ENCODE results near the gene ZBTB46. TPM values are rescaled to one million over a fixed set of nuclear protein-coding genes. Genes with fewer than 3 reads are reported as not detected.

Gene ZBTB46
- total RNA-seq, 1 experiment from 2014 or later = 1.1 TPM

GRCh38 chr20:63795178-63795830 is 35.8 kb downstream of the ZBTB46 start:
- Histone ChIP-seq H3K36me3 (ENCODE audit: insufficient read depth, low read length, poor library complexity, severe bottlenecking) (no peaks in the 10 kb centered on the region), H3K4me3 (ENCODE audit: low read depth, low read length, poor library complexity, severe bottlenecking) (no peak overlapping the region), H3K4me1 (ENCODE audit: insufficient read depth, low read length, poor library complexity, severe bottlenecking) (no peaks in the 10 kb centered on the region), H3K27me3 (replicated peaks; ENCODE audit: insufficient read depth, low read depth, low read length, poor library complexity) (no peaks in the 10 kb centered on the region), H3K9me3 (ENCODE audit: low read depth, low read length, poor library complexity, severe bottlenecking) (no peaks in the 10 kb centered on the region), H3K27ac (ENCODE audit: low read depth, low read length, poor library complexity, severe bottlenecking) (no peak overlapping the region)
- CTCF ChIA-PET = interaction anchor here (0.6 kb wide), 2 partner anchors 62 to 212 kb away, joined by 3 read pairs; no protein-coding TSS in a partner anchor
- DNase-seq (ENCODE audit: low spot score) = no peak
- intact Hi-C loops (cut with micrococcal nuclease; ENCODE audit: unreplicated experiment) = no loop called here
- TF ChIP-seq EZH2 (IDR thresholded peaks at IDR 0.05; ENCODE audit: borderline replicate concordance, low read depth, low read length, poor library complexity, severe bottlenecking) = no peak
- no peak for TF ChIP-seq CTCF (conservative IDR thresholded peaks at IDR 0.05; ENCODE audit: low read depth, low read length)
- BruUV-seq (replicated peaks) = no TSS peak
- POLR2A ChIA-PET (ENCODE audit: low non-redundant PET) = no interaction called here

GRCh38 chr20:63794614-63795013 is 36.5 kb downstream of the ZBTB46 start:
- Histone ChIP-seq H3K27ac (ENCODE audit: low read depth, low read length, poor library complexity, severe bottlenecking) (no peak overlapping the region), H3K36me3 (ENCODE audit: insufficient read depth, low read length, poor library complexity, severe bottlenecking) (no peaks in the 10 kb centered on the region), H3K9me3 (ENCODE audit: low read depth, low read length, poor library complexity, severe bottlenecking) (no peaks in the 10 kb centered on the region), H3K27me3 (replicated peaks; ENCODE audit: insufficient read depth, low read depth, low read length, poor library complexity) (no peaks in the 10 kb centered on the region), H3K4me1 (ENCODE audit: insufficient read depth, low read length, poor library complexity, severe bottlenecking) (no peaks in the 10 kb centered on the region), H3K4me3 (ENCODE audit: low read depth, low read length, poor library complexity, severe bottlenecking) (no peak overlapping the region)
- POLR2A ChIA-PET (ENCODE audit: low non-redundant PET) = no interaction called here
- intact Hi-C loops (cut with micrococcal nuclease; ENCODE audit: unreplicated experiment) = no loop called here
- TF ChIP-seq CTCF (conservative IDR thresholded peaks at IDR 0.05; ENCODE audit: low read depth, low read length) (no peak), EZH2 (IDR thresholded peaks at IDR 0.05; ENCODE audit: borderline replicate concordance, low read depth, low read length, poor library complexity, severe bottlenecking) (no peak)
- DNase-seq (ENCODE audit: low spot score) = no peak
- CTCF ChIA-PET = interaction anchor here (0.7 kb wide), 1 partner anchor 197 kb away, joined by 6 read pairs; no protein-coding TSS in a partner anchor
- no TSS peak for BruUV-seq (replicated peaks)

GRCh38 chr20:63792866-63793265 is 38.2 kb downstream of the ZBTB46 start:
- POLR2A ChIA-PET (ENCODE audit: low non-redundant PET) = no interaction called here

More at GRCh38 chr20:63792866-63793265, 38.2 kb downstream of the ZBTB46 start:
- CTCF ChIA-PET = no interaction called here
- Histone ChIP-seq H3K9me3 (ENCODE audit: low read depth, low read length, poor library complexity, severe bottlenecking) (no peaks in the 10 kb centered on the region), H3K27me3 (replicated peaks; ENCODE audit: insufficient read depth, low read depth, low read length, poor library complexity) (no peaks in the 10 kb centered on the region), H3K4me3 (ENCODE audit: low read depth, low read length, poor library complexity, severe bottlenecking) (no peak overlapping the region), H3K27ac (ENCODE audit: low read depth, low read length, poor library complexity, severe bottlenecking) (no peak overlapping the region), H3K36me3 (ENCODE audit: insufficient read depth, low read length, poor library complexity, severe bottlenecking) (no peaks in the 10 kb centered on the region), H3K4me1 (ENCODE audit: insufficient read depth, low read length, poor library complexity, severe bottlenecking) (no peaks in the 10 kb centered on the region)
- TF ChIP-seq CTCF (conservative IDR thresholded peaks at IDR 0.05; ENCODE audit: low read depth, low read length) (no peak), EZH2 (IDR thresholded peaks at IDR 0.05; ENCODE audit: borderline replicate concordance, low read depth, low read length, poor library complexity, severe bottlenecking) (no peak)
- no TSS peak for BruUV-seq (replicated peaks)
- intact Hi-C loops (cut with micrococcal nuclease; ENCODE audit: unreplicated experiment) = no loop called here
- DNase-seq (ENCODE audit: low spot score) = no peak

Measured in A673 (cell line).